IPS-15b (cell line): ENCODE results near the gene PRKN.

Source experiments
- H3K27me3 ChIP-seq: one replicate; pipeline ENCODE4 v1.6.1; 2013; ENCODE audit warnings: low read length; ENCODE audit not compliant: control insufficient read depth, insufficient read depth
- H3K36me3 ChIP-seq: one replicate; pipeline ENCODE4 v1.6.1; 2013; ENCODE audit warnings: low read length; ENCODE audit not compliant: control insufficient read depth, insufficient read depth
- H3K4me1 ChIP-seq: one replicate; pipeline ENCODE4 v1.6.1; 2013; ENCODE audit warnings: mild to moderate bottlenecking, low read length; ENCODE audit not compliant: control insufficient read depth, insufficient read depth
- H3K4me3 ChIP-seq: one replicate; pipeline ENCODE4 v1.5.1; 2013; ENCODE audit warnings: low read depth, low read length
- H3K9ac ChIP-seq: one replicate; pipeline ENCODE4 v1.6.1; 2013; ENCODE audit warnings: low read depth, mild to moderate bottlenecking, low read length
- H3K9me3 ChIP-seq: one replicate; pipeline ENCODE4 v1.6.1; 2013; ENCODE audit warnings: mild to moderate bottlenecking, low read length; ENCODE audit not compliant: control insufficient read depth, insufficient read depth

Gene PRKN

GRCh38 chr6:161406646-161407045 is 1320.9 kb downstream of the PRKN start:
- Histone ChIP-seq H3K36me3 (no peaks in the 10 kb centered on the region), H3K27me3 (no peaks in the 10 kb centered on the region), H3K9me3 (no peaks in the 10 kb centered on the region), H3K4me1 (no peaks in the 10 kb centered on the region), H3K9ac (no peak overlapping the region), H3K4me3 (no peak overlapping the region)

DNA sequence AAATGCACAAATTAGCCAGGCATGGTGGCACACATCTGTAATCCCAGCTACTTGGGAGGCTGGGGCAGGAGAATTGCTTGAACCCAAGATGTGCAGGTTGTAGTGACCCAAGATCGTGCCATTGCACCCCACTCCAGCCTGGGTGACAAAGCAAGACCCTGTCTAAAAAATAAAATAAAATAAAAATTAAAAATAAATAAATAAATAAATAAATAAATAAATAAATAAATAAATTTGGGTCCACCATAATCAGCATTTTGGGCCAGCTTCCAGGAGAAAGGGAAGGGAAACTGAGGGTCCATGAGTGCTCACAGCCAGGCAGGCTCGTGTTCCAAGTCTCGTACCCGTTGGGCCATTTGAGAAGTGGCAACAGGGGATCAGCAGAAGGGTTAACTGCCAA is 1322.1 kb downstream of the PRKN start:
- H3K4me1 ChIP-seq: no peaks in the 10 kb centered on the region
- H3K4me3 ChIP-seq: no peak overlapping the region
- H3K36me3 ChIP-seq: no peaks in the 10 kb centered on the region
- H3K9me3 ChIP-seq: no peaks in the 10 kb centered on the region
- no peak overlapping the region for H3K9ac ChIP-seq
- no peaks in the 10 kb centered on the region for H3K27me3 ChIP-seq

DNA sequence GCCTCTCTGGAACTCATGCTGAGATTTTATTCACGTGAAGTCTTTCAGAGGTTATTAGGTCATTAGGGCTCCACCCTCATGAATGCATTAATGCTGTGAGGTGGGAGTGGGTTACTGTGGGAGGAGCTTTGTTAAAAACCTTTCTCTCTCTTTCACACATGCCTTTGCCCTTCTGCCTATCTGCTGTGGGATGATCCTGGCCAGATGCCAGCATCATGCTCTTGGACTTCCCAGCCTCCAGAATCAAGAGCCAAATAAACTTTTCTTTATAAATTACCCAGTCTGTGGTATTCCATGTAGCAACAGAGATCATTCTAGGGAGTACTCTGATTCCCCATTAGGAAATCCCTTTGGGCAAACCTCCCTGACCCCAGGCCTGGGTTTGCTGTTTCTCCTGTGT is 1323.8 kb downstream of the PRKN start:
- H3K36me3 ChIP-seq: no peaks in the 10 kb centered on the region

DNA sequence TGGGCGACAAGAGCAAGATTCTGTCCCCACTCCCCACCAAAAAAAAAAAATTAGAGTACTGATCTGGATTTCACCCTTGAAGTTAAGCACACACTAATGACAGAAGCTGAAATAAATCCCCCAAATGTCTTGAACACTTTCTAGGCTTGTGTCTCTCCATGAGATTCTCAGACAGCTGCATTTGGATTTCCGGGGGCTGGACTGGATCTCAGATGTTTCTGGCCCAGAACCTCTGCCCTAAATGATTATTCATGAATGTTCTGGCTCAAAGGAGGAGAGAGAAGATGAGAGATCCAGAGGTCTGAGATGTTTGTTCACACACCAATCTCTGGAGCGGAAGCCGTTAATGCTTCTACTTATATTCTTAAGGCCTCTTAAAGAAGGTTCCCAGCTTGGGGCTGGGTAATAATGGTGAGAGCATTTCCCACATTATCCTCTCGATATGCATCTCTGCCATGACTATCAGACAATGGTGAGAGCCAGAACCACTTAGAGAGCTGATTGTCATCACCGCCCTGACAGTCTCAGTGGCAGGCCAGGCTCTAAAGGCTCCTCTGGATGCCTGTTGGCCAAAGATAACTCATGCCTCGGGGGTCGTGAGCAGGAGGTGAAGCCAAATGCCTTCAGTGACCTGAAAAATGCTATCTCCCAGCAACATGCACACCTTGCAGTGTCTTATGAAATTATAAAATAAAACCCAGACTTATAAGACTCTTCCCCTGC is 1325.8 kb downstream of the PRKN start:
- Histone ChIP-seq H3K36me3 (no peaks in the 10 kb centered on the region), H3K9me3 (no peaks in the 10 kb centered on the region), H3K4me3 (no peak overlapping the region), H3K27me3 (no peaks in the 10 kb centered on the region), H3K9ac (no peak overlapping the region), H3K4me1 (no peaks in the 10 kb centered on the region)

More for the DNA sequence above, 1323.8 kb downstream of the PRKN start:
- Histone ChIP-seq H3K4me1 (no peaks in the 10 kb centered on the region), H3K9ac (no peak overlapping the region), H3K9me3 (no peaks in the 10 kb centered on the region), H3K4me3 (no peak overlapping the region), H3K27me3 (no peaks in the 10 kb centered on the region)

- Histone ChIP-seq H3K4me1 (no peaks in the 10 kb centered on the region), H3K27me3 (no peaks in the 10 kb centered on the region), H3K36me3 (no peaks in the 10 kb centered on the region), H3K9me3 (no peaks in the 10 kb centered on the region), H3K9ac (no peak overlapping the region), H3K4me3 (no peak overlapping the region)
Observed at GRCh38 chr6:161400671-161401070, 1326.9 kb downstream of the PRKN start.

DNA sequence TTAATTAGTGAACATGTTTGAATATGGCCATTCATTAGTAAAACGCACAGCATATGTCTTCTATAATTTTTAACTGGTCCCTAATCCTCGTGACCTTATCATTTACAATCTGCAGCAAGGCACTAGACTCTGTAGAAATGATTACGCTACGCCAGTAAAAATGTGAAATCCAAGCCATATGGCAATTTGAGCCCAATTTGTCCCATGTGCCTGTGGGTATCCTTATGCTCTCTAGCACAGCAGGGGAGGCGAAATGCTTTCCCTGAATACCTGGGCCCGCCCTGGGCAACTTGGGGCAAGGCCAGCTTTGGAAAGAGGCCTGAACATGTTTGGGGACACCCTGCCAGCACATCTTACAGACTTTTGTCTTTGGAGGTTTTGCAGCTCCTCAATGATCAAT is 1331.0 kb downstream of the PRKN start:
- Histone ChIP-seq H3K27me3 (no peaks in the 10 kb centered on the region), H3K4me1 (no peaks in the 10 kb centered on the region), H3K4me3 (no peak overlapping the region), H3K9me3 (no peaks in the 10 kb centered on the region), H3K9ac (no peak overlapping the region), H3K36me3 (no peaks in the 10 kb centered on the region)

DNA sequence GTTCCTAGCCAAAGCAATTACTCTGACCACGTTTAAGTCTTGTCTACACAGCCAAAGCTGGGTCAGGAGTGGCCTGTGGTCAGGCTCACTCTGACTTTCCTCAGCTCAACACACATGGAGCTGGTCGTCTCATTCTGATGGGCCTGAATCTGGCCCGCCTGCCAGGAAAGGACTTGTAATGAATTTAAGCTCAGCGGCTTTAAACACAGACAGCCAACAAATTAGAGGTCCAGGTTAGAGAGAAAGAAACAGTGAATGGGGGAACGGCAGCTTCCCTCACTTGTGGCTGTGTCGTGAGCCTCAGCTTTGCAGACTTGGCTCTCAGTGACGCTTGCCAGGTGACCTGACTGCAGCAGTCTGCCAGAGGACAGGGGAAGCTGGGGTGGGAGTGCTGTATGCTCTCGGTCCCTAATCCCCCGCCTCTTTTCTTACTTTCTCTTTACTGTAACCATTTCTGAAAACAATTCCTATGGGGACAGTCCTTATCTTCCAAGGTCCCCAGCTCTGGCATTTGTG is 1331.8 kb downstream of the PRKN start:
- Histone ChIP-seq H3K9ac (no peak overlapping the region), H3K27me3 (no peaks in the 10 kb centered on the region), H3K9me3 (no peaks in the 10 kb centered on the region), H3K36me3 (no peaks in the 10 kb centered on the region), H3K4me3 (no peak overlapping the region), H3K4me1 (no peaks in the 10 kb centered on the region)

DNA sequence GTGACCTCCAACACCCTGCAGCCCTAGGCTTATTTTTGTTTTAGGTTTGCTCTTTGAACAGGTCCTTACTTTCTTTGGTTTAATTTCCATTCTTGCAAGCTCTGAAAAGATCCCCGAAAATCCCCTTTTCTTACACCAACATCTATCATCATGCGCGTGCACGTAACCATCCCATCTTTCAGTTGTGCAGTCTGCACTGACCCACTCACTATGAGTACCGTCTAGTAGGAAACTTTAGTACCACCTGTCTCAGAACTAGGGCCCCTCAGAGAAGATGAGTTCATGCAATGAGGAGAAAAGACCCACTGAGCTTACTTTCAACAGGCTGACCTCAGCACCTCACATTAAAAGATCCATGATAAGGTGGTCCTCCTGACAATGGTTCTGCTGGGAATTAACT is 1333.1 kb downstream of the PRKN start:
- Histone ChIP-seq H3K9ac (no peak overlapping the region), H3K36me3 (no peaks in the 10 kb centered on the region), H3K9me3 (no peaks in the 10 kb centered on the region), H3K4me3 (no peak overlapping the region), H3K4me1 (no peaks in the 10 kb centered on the region), H3K27me3 (no peaks in the 10 kb centered on the region)

- Histone ChIP-seq H3K27me3 (no peaks in the 10 kb centered on the region), H3K36me3 (no peaks in the 10 kb centered on the region), H3K9ac (no peak overlapping the region), H3K4me1 (no peaks in the 10 kb centered on the region), H3K9me3 (no peaks in the 10 kb centered on the region), H3K4me3 (no peak overlapping the region)
Observed at GRCh38 chr6:161393839-161394364, 1333.7 kb downstream of the PRKN start.

GRCh38 chr6:161393292-161393691 is 1334.3 kb downstream of the PRKN start:
- Histone ChIP-seq H3K9ac (no peak overlapping the region), H3K9me3 (no peaks in the 10 kb centered on the region), H3K36me3 (no peaks in the 10 kb centered on the region), H3K4me3 (no peak overlapping the region), H3K27me3 (no peaks in the 10 kb centered on the region), H3K4me1 (no peaks in the 10 kb centered on the region)

DNA sequence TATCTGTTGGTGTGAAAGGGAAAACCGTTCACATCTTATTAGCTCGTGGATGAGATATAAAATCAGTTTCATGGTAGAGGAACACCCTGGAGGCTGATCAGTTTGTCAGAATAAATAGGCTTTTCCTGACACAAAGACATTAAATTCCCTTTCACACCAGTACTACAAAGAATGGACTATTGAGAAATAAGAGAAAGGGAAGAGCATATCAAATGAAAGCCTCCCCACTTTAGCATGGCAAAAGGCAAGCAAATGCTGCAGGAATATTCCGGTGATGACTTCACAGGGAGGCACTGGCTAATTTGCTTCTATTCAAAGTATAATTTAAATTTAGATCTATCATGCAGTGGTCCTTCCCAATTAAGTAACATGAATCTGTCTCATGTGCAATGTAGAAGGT is 1337.8 kb downstream of the PRKN start:
- no peaks in the 10 kb centered on the region for H3K27me3 ChIP-seq
- no peaks in the 10 kb centered on the region for H3K36me3 ChIP-seq
- no peak overlapping the region for H3K9ac ChIP-seq
- H3K4me3 ChIP-seq: no peak overlapping the region
- H3K9me3 ChIP-seq: no peaks in the 10 kb centered on the region
- no peaks in the 10 kb centered on the region for H3K4me1 ChIP-seq

GRCh38 chr6:161383951-161384350 is 1343.6 kb downstream of the PRKN start:
- Histone ChIP-seq H3K9ac (no peak overlapping the region), H3K27me3 (no peaks in the 10 kb centered on the region), H3K36me3 (no peaks in the 10 kb centered on the region), H3K4me1 (no peaks in the 10 kb centered on the region), H3K4me3 (no peak overlapping the region), H3K9me3 (no peaks in the 10 kb centered on the region)
